GM19035 (cell line): ENCODE data around the gene CALD1.

Experiments used
- ATAC-seq: cut with Tn5 transposase; IDR thresholded peaks from one replicate; pipeline ENCODE4 v1.9.1; 2021; ENCODE audit not compliant: unreplicated experiment

The CALD1 gene

DNA sequence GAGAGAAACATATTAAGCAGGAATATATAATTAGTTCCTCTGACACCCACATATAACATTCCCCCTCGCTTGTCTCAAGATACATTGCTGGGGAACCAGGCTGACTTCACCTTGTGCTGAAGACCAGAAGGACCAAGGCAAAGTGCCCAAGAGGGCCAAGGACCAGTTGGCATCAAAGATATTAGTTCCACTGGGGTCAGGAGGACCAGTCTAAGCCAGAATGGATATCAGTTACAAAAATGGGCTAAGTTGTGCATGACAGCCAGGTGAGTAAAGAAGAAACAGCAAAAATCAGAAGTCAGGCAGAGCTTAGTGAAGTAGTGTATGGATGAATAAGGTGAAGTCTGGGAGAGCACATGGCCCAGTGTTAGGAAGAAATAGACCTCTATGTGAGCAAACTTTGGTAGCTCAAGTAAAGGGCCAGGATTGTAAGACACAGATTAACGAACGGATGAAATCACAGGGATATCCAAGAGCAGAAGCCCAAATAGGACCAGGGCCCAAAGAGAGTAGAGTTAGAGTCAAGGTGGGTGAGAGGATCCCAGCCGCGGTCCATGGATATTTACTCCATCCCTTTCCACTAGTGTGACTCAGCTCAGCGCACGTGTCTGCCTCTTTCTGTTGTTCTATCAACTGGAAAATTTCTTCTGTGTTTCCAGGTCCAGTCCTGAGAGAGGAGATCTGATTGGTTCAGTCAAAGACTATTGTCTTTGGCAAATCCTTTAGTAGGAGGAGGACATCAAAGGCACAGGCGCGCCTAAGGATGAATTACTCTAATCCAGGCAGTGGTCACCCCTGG lies 5.0 kb downstream of the CALD1 start:
- ATAC-seq: no peak

DNA sequence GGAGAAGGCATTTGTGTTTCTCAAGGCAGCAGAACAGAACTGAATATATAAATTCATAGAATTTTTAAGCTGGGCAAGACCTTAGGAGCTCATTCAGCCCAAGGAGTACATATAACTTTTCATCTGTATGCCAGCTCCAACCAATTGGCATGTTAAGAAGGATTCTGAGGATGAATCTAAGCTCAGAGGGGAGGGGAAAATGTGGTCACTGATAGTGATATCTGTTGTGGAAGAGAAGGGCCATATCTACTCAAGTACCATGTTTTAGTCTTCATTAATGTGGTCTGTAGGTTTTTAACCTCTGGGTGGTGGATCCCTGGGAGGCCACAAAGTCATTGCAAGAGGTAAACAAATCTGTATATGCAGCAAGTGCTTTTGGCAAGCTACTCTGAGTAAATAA lies 6.4 kb downstream of the CALD1 start:
- ATAC-seq: no peak

DNA sequence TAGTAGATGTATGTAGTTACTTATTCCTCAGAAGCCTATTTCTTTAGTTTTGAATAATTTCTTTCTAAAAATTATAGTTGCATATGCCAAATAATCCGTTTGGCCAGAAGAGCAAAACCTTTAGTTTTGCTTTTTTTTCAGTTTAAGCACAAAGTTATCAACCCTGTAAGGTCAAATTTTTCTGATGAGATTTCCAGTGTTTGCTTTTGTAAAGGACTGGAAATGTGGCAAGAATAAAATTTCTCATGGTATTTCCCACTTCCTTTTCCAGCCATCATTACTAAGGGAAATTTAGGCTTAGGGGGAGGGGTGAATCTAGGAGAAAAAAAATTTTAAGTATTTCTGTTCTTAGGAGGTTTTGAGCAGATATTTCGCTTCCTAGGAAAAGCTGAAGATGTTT lies 7.6 kb downstream of the CALD1 start:
- ATAC-seq: no peak

DNA sequence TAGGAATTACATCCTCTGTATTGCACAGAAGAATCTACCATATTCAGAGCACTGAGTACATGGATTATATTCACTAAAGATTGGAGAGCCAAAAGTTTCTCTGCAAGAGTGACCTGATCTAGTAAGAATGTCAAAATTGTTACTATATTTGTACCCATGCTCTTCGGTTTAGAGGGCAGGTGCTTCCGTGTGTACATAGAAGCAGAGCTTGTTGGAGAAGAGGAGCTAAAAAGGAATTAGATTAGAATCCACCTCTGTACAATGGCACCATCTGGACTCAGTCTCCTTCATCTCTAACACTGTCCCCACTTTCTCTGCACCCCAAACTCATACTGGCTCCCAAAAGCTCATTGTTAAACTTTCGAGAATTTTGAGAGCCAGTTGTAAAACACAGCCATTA lies 8.3 kb downstream of the CALD1 start:
- ATAC-seq: no peak

DNA sequence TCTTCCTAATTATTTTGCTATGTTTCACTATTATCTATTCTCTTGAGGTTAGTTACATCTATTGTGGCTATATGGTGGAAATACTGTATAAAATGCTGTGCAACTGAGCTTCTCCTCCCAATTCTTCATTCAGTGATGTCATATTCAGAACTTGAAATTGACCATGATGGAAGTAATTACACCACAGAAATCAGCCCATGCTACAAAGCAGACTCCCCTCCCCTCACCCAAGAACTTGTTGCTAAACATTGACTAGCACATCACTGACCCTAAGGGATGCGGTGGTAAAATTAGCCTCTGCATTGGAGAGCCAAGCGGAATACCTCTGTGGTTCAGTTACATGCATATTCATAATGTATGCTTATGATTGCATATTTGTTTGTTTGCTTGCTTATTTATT lies 8.8 kb downstream of the CALD1 start:
- no peak for ATAC-seq

DNA sequence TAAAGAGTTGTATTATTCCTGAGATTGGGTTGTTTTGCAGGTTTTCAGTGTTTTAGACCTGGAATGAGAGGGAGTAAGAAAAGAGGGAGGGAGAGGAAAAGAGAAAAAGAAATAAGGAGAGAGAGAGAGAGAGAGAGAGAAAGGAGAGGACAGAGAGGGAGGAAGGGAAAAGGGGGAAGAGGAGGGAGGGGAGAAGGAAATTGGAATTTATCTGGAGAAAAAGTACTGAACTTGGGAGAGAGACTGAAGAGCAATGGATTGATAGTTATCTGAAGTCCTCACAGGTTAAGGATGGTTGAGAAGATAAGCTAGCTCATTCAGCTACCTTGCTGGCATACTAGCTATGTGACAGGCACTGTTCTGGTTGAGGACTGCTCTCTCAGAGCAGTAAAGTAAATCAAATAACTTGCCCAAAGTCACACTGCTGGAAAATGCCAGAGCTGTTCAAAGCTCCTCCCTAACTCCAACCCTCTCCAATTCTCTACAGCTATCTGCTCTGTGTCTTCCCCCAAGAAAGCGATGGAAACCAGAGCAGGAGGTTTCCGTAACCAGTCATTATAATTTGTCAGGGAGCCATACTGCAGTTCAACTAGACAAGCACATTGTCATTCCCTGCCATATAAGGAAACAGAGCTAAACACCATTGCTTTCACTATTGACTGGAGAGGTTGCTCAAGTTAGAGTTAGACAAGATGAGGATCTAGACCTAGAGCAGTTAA lies 10.7 kb downstream of the CALD1 start:
- ATAC-seq: no peak

DNA sequence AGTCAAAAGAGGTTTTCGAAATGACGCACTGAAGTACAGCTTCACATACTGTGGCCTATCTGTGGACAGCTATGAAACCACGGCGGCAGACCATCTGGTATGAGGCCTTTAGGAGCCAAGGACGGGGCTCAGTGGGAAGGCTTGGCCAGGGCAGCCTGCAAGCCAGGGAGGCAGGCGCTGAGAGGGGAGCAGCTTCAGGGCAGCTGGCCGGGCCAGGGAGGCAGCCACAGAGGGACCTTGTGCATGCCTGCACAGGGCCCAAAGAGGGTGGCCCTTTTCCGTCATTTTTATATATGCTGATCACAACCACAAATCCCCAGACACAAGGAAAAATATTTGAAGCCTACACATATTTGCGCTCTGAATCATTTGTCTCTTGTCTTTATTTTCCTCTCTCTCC lies 13.5 kb downstream of the CALD1 start:
- no peak for ATAC-seq

DNA sequence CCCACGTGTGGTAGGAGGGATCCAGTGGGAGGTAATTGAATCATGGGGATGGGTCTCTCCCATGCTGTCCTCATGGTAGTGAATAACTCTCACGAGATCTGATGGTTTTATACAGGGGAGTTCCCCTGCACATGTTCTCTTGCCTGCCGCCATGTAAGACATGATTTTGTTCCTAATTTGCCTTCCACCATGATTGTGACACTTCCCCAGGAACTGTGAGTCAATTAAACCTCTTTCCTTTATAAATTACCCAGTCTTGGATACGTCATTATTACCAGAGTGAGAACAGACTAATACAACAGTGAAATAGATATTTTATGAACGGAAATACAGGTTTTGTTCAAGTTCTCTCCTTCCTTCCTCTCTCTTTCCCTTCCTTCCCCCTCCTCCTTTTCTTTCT lies 15.8 kb downstream of the CALD1 start:
- no peak for ATAC-seq

DNA sequence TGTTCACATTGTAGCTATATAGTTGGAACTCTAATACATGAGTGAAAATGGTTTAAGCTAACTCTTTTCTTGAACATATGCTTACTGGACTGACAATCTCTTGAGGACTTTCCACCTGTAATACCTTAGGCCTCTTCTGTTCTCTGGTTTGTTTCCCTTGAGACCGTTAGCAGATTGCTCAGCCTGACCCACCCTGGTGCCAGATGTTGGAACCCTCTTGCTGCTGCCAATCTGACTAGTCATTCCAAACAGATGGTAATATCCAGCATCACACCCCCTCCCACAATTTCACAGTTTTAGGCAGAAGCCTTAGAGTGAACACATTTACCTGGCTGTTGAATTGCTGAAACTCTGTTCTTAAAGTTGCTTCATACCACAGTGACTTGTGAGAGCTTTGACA lies 18.7 kb downstream of the CALD1 start:
- ATAC-seq: no peak

DNA sequence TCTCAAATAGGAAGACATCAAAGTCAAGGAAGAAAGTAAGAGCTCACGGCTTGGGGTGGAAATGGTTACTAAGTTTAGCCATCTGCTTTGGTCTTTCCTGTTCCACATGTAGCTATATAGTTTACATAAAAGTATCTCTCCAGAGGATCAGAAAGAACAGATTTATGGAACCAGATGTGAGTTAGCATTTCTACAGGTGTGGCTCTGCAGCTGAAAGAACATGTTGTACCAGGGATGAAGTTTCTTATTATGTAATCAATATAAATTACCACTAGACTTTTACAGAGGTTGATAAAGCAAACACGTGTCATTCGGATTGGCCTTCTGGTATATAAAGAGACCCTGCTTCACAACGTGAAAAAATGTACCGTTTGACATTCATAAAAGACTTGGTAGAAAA lies 19.9 kb downstream of the CALD1 start:
- ATAC-seq: no peak

DNA sequence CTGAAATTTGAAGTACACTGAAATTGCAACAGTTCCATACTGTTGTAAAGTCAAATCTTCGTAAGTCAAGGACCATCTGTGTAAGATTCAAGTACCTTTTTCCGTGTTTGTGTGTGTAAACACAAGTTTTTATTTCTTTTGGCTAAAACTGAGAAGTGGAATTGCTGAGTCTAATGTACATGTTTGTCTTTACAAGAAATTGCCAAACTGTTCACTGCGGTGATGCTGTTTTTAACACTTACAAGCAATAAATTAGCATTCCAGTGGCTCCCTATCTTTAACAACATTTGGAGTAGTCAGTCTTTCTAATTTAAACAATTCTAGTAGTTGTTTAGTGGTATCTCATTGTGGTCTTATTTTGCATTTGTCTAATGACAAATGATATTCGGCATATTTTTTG lies 23.3 kb downstream of the CALD1 start:
- no peak for ATAC-seq

DNA sequence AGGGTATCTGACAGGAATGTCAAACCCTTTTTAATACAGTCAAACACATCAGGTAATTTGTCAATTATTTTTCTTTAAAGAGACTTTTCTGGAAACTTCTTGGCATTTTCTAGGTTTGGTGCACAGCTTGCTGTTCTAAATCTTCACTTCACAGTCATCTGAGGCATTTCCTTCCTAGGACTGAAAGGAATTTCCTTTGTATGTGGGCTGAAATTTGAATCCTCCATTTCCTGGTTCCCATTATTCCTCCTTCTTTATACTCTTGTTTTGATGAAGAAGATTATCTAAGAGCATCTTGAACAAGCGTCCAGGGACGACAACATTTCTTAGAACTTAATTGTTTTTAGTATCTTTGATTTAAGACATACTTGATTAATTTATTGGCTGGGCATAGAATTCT lies 24.9 kb downstream of the CALD1 start:
- ATAC-seq: no peak

DNA sequence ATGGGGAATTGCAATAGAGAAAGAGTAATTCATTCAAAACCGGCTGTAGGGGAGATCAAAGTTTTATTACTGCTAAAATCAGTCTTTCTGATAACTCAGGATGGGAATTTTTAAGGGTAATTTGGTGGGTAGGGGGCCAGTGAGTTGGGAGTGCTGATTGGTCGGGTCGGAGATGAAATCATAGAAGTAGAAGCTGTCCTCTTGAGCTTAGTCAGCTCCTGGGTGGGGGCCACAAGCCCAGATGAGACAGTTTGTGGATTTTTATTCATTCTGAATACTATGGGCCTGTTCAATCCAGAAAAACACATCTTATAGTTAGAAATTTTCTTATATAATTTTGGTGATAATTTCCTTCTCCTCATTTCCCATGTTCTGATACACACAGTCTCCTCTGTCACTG lies 25.4 kb downstream of the CALD1 start:
- no peak for ATAC-seq

DNA sequence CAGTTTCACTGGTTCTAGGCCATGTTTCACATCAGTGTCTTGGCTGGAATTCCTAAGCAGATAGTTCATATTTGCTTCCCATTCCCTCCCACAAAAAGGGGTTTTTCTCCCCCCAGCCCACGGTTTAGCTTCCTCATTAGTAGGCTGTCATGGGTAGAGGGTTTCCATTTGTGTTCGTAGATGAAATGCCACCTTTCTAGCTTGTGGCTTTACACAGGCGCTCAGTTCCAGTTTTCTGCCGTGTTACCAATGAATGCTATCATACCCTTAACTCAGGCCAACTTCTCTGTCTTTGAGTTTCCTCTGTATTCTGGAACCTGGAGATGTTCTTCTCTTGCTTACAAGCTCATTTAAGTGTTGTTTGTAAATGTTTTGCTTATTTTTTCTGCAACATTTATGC lies 26.8 kb downstream of the CALD1 start:
- ATAC-seq: no peak

DNA sequence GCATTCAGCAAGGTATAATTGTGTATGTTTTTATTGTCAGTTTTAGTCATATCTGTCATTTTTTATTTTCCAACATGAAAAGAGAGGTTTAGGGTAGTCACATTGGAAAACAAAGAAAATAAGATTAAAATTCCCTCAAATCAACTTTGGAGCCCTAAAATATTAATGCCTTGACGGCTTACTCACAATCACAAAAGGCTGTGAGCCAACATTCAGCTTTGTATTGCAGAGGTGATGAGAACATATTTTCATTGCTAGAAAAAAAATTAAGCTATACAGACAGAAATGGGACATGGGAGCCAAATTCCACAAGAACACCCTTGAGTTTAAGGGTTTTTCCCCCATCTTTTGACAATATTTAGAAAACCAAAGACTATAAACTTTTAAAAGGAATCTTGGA lies 30.2 kb downstream of the CALD1 start:
- no peak for ATAC-seq

DNA sequence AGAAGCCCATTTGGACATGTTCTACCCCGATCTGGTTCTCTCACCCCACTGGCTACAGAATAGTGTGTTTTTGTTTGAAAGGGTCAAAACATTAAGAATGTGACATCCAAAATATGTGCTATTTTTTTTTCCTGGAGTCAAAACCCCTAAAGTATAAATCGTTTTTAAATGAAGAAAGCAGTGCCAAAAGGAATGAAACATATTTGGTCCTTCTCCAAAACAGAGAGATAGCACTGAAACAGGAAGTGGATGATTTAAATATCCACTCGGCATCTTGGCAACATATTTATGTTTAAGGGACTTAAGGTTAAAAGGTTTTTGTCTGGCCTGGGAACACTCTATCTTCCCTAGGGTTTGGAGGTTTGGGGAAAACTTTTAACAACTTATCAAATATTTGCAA lies 32.3 kb downstream of the CALD1 start:
- ATAC-seq: no peak

DNA sequence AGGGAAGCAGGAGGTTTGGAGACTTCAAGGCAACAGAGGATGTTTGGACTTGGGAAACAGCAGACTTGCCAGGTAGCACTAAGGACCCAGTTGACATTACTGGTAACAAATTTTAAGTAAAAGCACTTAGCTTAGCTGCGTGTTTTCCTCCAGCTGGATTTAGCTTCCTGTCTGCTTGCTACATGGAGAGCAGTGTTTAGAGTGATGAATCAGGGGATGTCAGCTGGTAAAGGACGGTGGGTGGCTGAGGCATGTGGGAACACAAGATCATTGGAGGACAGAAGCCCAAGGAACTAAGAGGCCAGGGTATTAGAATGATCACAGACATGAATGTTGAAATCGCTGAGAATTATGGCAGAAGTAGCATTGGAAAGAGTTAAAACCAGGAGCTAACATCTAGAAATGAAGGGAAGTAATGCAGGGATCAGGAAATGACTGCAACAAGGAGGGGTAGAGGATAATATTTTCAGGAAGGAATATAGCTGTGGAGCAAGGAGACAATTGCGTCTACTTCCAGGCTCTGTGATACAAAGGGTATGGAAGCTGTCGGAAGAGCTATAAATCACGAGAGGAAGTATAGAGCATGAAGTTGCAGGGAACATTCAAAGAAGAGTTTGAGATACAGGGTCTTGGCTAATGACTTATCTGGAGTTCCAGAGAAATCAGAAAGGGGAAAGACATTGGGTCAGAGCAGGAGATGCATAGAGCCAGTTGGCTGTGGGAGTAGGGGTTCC lies 34.4 kb downstream of the CALD1 start:
- ATAC-seq: no peak

DNA sequence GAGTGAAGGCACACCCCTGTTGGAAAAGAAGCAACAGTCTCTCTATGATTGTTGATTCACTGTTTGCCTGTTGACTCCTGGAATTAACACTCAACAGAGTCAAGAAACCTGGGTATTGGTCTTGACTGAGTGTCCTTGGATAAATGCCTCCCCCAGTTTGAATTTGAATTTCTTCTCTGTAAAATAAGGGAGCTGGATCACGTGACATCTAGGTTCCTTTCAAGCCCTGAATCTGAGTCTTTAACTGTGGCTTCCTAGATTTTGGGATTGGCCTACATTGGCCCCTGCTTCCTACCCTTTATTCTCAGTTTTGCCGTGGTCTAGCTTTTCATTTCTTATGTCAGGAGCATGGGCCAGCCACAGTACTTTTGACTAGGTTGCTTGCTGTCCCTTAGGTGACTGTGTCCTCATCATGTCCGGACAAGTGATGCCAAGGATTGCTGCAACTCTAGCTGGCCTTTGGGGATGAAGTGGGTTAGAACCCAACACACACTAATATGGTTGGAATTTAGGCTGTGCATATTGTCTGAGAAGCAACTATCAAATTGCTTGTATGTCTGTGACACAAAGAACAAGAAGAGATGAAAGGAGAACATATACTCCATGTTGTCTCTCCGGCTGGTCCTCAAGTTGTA lies 35.4 kb downstream of the CALD1 start:
- no peak for ATAC-seq

DNA sequence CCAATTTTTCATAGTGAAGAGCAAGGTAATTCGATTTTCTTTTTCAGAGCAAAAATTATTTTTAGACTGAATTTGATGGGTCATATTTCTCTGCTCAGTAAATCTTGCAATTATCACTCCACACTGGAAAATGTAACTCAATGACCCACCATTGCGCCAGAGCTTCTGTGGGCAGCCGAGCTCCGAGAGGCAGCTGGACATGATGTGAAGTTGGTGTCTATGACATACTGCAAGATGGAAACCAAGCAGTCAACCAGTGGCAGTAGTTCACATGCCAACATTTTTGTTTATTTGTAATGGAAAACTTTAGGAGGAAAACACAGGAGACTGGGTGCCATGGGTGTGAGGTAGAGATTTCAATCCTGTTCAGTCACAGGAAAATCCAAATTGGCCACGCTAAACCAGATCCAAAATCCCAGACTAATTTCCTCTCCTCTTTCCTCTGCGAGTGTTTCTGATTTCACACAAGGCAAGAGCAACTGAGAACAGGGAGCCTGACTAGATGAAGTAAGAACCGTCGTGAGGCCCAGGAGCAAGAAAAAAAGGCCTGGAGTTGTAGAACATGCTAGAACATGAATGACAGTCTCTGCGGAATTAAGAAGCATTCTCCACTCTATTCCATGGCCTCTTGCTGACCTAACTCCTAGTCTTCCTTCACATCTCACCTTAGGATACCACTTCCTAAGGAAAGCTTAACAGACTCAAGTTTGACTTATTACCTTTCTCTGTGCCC lies 39.3 kb downstream of the CALD1 start:
- no peak for ATAC-seq

DNA sequence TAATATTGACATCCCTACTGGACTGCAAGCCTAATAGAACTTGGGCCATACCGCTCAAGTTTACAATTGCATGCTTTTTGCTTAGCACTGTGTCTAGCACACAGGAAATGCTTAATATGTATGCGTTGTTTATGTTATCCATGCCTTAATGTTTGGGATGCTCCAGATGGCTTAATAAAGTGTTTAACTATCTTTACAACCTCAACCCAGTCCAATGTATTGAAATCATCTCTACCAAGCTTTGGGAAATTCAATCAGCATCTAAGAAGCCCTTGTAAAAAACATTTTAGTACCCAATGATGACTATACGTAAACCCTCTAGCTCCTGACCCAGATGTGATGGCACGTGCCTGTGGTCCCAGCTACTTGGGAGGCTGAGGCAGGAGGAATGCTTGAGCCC lies 40.0 kb downstream of the CALD1 start:
- no peak for ATAC-seq

DNA sequence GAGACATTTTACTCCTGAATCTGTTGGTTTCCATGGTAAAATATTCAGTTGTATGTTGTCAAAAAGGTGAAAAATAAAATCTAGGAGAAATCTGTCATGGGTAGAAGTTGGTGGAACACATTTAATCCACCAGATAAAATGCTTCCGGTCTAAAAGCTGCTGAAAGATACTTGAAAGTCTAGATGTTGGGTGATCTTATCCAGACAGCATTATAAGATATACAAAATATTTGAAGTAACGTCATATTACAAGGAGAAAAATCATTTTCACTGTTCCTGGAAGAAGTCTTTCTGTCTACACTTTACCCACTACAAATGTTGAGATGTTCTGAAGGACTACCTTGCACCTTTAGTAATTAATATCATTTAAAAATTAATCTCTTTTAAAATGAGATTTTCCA lies 40.9 kb downstream of the CALD1 start:
- ATAC-seq: no peak
